PC-9 (cell line): Measurements from ENCODE around the gene TMEM132D. TPM values are rescaled to one million over a fixed set of nuclear protein-coding genes. Genes with fewer than 3 reads are reported as not detected.

Experiments
- BruUV-seq: library from RNA; stranded (reverse); fragments of 400-500 nt; replicated peaks from 2 replicates; lab custom pipeline; 2021; lab: Mats Ljungman, UMichigan
- CTCF ChIA-PET: fragments of 300-600 bp; sonication (Branson Sonifier 250); formaldehyde crosslinking; loops from one replicate; lab custom pipeline; 2022; ENCODE audit warnings: antibody characterized with exemption; lab: Charles Lee
- POLR2A ChIA-PET: fragments of 300-600 bp; sonication (Branson Sonifier 250); formaldehyde crosslinking; loops from one replicate; lab custom pipeline; 2022; ENCODE audit warnings: antibody characterized with exemption; ENCODE audit not compliant: unreplicated experiment; lab: Charles Lee
- DNase-seq, 2 experiments: peaks; one replicate each; pipeline versions ENCODE4 v3.0.0 to v3.0.0-alpha.2; 2015 to 2022; ENCODE audit warnings: mixed read lengths in 1 of 2
- H2AFZ ChIP-seq: fragments of 200-600 bp; sonication (generic); 2 replicates; pipeline ENCODE4 v1.8.1; 2017; ENCODE audit warnings: antibody characterized with exemption
- H3F3A ChIP-seq: fragments of 200-600 bp; sonication (generic); 2 replicates; pipeline ENCODE4 v1.8.1; 2017; ENCODE audit warnings: antibody characterized with exemption, mild to moderate bottlenecking, low read depth; ENCODE audit not compliant: insufficient read depth
- H3K27ac ChIP-seq: fragments of 200-600 bp; sonication (generic); 2 replicates; pipeline ENCODE4 v1.6.1; 2016; ENCODE audit warnings: mixed run types
- H3K27me3 ChIP-seq: fragments of 200-600 bp; sonication (generic); 2 replicates; pipeline ENCODE4 v1.6.1; 2016; ENCODE audit warnings: low read depth, mixed run types; ENCODE audit not compliant: insufficient read depth
- H3K36me3 ChIP-seq: fragments of 200-600 bp; sonication (generic); 2 replicates; pipeline ENCODE4 v1.6.1; 2016; ENCODE audit warnings: low read depth, mixed run types
- H3K4me1 ChIP-seq: fragments of 200-600 bp; sonication (generic); replicated peaks from 2 replicates; pipeline ENCODE4 v1.6.1; 2016; ENCODE audit warnings: mixed run types; ENCODE audit not compliant: insufficient read depth
- H3K4me2 ChIP-seq: fragments of 200-600 bp; sonication (generic); 2 replicates; pipeline ENCODE4 v1.6.1; 2017; ENCODE audit warnings: mixed run types
- H3K4me3 ChIP-seq: fragments of 200-600 bp; sonication (generic); 2 replicates; pipeline ENCODE4 v1.6.1; 2016; ENCODE audit warnings: mixed run types
- H3K79me2 ChIP-seq: fragments of 200-600 bp; sonication (generic); 2 replicates; pipeline ENCODE4 v1.6.1; 2017; ENCODE audit warnings: low read depth, mixed run types
- H3K9me2 ChIP-seq: fragments of 200-600 bp; sonication (generic); 2 replicates; pipeline ENCODE4 v1.8.1; 2017; ENCODE audit warnings: mild to moderate bottlenecking; ENCODE audit not compliant: insufficient read depth
- H3K9me3 ChIP-seq: fragments of 200-600 bp; sonication (generic); 2 replicates; pipeline ENCODE4 v1.8.1; 2016; ENCODE audit warnings: low read depth; ENCODE audit not compliant: insufficient read depth
- H4K20me1 ChIP-seq: fragments of 200-600 bp; sonication (generic); 2 replicates; pipeline ENCODE4 v1.8.1; 2017; ENCODE audit not compliant: insufficient read depth
- CTCF ChIP-seq: fragments of 200-600 bp; sonication (generic); conservative IDR thresholded peaks from 2 replicates; pipeline ENCODE4 v1.6.1; 2017; ENCODE audit warnings: mixed run types, antibody characterized with exemption, mild to moderate bottlenecking, moderate library complexity
- EZH2 ChIP-seq: fragments of 200-600 bp; sonication (generic); IDR thresholded peaks from 2 replicates; pipeline ENCODE4 v1.8.0; 2017; ENCODE audit warnings: antibody characterized with exemption, low read depth
- intact Hi-C: fragments of 100-400 bp; cut with micrococcal nuclease; formaldehyde crosslinking; loops from one replicate; pipeline ENCODE4 v1.10.0; 2022; ENCODE audit not compliant: unreplicated experiment
- total RNA-seq: library from RNA; stranded (reverse); gene quantifications from 2 replicates; pipeline ENCODE4 v1.2.3, GENCODE V29; 2021

The TMEM132D gene
- total RNA-seq, 1 experiment from 2014 or later, result not detected

- no peak overlapping the region for H3K4me3 ChIP-seq
- intact Hi-C loops, result no loop called here
- H3K36me3 ChIP-seq, result no peaks in the 10 kb centered on the region
- no peak for DNase-seq
- no peaks in the 10 kb centered on the region for H3K79me2 ChIP-seq
- H3K27ac ChIP-seq, result no peak overlapping the region
- H3F3A ChIP-seq, result no peaks in the 10 kb centered on the region
- no peak for TF ChIP-seq EZH2
- TF ChIP-seq CTCF, result no peak
- no peaks in the 10 kb centered on the region for H3K9me2 ChIP-seq
- CTCF ChIA-PET, result no interaction called here
- POLR2A ChIA-PET, result no interaction called here
- BruUV-seq, result no TSS peak
- H4K20me1 ChIP-seq, result no peaks in the 10 kb centered on the region
- no peaks in the 10 kb centered on the region for H3K9me3 ChIP-seq
- no peaks in the 10 kb centered on the region for H3K27me3 ChIP-seq
- no peak overlapping the region for H2AFZ ChIP-seq
- H3K4me1 ChIP-seq, result no peaks in the 10 kb centered on the region
- H3K4me2 ChIP-seq, result no peak overlapping the region
These were observed 368.7 kb downstream of the TMEM132D start for GRCh38 chr12:129534966-129535750.

- ChIA-PET POLR2A (no interaction called here), CTCF (no interaction called here)
- intact Hi-C loops, result no loop called here
- H3K4me2 ChIP-seq, result no peak overlapping the region
- TF ChIP-seq CTCF (no peak), EZH2 (no peak)
- no peak overlapping the region for H3K27ac ChIP-seq
- no peaks in the 10 kb centered on the region for H3K9me3 ChIP-seq
- no peaks in the 10 kb centered on the region for H3K79me2 ChIP-seq
- H3F3A ChIP-seq, result no peaks in the 10 kb centered on the region
- no peak overlapping the region for H3K4me3 ChIP-seq
- no peaks in the 10 kb centered on the region for H3K9me2 ChIP-seq
- no peak overlapping the region for H2AFZ ChIP-seq
- DNase-seq, result no peak
- BruUV-seq, result no TSS peak
- no peaks in the 10 kb centered on the region for H3K4me1 ChIP-seq
- H3K36me3 ChIP-seq, result no peaks in the 10 kb centered on the region
- H3K27me3 ChIP-seq, result no peaks in the 10 kb centered on the region
- no peaks in the 10 kb centered on the region for H4K20me1 ChIP-seq
These were observed 370.9 kb downstream of the TMEM132D start for GRCh38 chr12:129532707-129533499.

- CTCF ChIA-PET, result no interaction called here
- Histone ChIP-seq H3K9me3 (no peaks in the 10 kb centered on the region), H3F3A (no peaks in the 10 kb centered on the region), H3K4me3 (no peak overlapping the region), H2AFZ (no peak overlapping the region), H3K27ac (no peak overlapping the region), H4K20me1 (no peaks in the 10 kb centered on the region), H3K9me2 (no peaks in the 10 kb centered on the region), H3K4me2 (no peak overlapping the region), H3K27me3 (no peaks in the 10 kb centered on the region), H3K36me3 (no peaks in the 10 kb centered on the region), H3K4me1 (no peaks in the 10 kb centered on the region), H3K79me2 (no peaks in the 10 kb centered on the region)
- TF ChIP-seq EZH2 (no peak), CTCF (no peak)
- no TSS peak for BruUV-seq
- POLR2A ChIA-PET, result no interaction called here
- DNase-seq, result no peak
- intact Hi-C loops, result no loop called here
These were observed 371.7 kb downstream of the TMEM132D start for GRCh38 chr12:129532082-129532481.
